ENCODE results near the gene DLG1. TPM values are rescaled to one million over a fixed set of nuclear protein-coding genes. Genes with fewer than 3 reads are reported as not detected.

Gene DLG1
- total and polyA plus RNA-seq, 9 of the 15 experiments (the other 6 are each of a cell fraction or from before 2014, with no cell fraction given): 9.4 to 63.5 (median 43.6) TPM

DNA sequence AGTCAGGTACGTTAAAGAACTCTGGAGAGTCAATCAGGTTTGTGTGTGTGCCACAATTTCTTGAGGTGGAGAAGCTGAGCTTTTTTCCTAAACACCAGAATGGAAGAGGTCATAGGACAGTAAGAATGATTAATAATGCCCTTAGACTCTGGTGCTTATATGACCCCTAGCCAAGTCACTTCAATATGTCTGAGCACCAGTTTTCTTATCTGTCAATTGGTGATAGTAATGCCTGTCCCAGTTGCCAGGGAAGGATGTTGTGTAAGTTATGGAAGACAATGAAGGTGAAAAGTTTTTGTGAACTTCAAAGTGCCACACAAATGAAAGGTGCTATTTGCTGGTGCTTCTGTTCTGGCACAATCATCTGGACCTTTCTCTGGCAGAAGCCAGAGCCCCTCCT, 22.2 kb upstream of the DLG1 start (continued):
- TF ChIP-seq, protein P1, sequence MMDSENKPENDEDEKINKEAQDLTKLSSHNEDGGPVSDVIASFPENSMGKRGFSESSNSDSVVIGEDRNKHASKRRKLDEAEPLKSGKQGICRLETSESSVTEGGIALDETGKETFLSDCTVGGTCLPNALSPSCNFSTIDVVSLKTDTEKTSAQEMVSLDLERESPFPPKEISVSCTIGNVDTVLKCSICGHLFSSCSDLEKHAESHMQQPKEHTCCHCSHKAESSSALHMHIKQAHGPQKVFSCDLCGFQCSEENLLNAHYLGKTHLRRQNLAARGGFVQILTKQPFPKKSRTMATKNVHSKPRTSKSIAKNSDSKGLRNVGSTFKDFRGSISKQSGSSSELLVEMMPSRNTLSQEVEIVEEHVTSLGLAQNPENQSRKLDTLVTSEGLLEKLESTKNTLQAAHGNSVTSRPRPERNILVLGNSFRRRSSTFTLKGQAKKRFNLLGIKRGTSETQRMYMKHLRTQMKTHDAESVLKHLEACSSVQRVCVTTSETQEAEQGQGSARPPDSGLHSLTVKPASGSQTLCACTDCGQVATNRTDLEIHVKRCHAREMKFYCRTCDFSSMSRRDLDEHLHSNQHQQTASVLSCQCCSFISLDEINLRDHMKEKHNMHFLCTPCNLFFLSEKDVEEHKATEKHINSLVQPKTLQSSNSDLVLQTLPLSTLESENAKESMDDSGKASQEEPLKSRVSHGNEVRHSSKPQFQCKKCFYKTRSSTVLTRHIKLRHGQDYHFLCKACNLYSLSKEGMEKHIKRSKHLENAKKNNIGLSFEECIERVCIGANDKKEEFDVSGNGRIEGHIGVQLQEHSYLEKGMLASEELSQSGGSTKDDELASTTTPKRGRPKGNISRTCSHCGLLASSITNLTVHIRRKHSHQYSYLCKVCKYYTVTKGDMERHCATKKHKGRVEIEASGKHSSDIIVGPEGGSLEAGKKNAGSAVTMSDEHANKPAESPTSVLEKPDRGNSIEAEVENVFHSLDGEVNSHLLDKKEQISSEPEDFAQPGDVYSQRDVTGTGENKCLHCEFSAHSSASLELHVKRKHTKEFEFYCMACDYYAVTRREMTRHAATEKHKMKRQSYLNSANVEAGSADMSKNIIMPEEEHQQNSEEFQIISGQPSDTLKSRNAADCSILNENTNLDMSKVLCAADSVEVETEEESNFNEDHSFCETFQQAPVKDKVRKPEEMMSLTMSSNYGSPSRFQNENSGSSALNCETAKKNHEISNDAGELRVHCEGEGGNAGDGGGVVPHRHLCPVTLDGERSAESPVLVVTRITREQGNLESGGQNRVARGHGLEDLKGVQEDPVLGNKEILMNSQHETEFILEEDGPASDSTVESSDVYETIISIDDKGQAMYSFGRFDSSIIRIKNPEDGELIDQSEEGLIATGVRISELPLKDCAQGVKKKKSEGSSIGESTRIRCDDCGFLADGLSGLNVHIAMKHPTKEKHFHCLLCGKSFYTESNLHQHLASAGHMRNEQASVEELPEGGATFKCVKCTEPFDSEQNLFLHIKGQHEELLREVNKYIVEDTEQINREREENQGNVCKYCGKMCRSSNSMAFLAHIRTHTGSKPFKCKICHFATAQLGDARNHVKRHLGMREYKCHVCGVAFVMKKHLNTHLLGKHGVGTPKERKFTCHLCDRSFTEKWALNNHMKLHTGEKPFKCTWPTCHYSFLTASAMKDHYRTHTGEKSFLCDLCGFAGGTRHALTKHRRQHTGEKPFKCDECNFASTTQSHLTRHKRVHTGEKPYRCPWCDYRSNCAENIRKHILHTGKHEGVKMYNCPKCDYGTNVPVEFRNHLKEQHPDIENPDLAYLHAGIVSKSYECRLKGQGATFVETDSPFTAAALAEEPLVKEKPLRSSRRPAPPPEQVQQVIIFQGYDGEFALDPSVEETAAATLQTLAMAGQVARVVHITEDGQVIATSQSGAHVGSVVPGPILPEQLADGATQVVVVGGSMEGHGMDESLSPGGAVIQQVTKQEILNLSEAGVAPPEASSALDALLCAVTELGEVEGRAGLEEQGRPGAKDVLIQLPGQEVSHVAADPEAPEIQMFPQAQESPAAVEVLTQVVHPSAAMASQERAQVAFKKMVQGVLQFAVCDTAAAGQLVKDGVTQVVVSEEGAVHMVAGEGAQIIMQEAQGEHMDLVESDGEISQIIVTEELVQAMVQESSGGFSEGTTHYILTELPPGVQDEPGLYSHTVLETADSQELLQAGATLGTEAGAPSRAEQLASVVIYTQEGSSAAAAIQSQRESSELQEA (IDR thresholded peaks at IDR 0.05; ENCODE audit: low read depth): no peak
- TF ChIP-seq RBM15 (IDR thresholded peaks at IDR 0.05; ENCODE audit: insufficient read depth, low read length): no peak
- TF ChIP-seq GABPB1 (CRISPR knock-in tag; IDR thresholded peaks at IDR 0.05): no peak
- no peak for TF ChIP-seq PURB (CRISPR knock-in tag; IDR thresholded peaks at IDR 0.05; ENCODE audit: low read depth)
- TF ChIP-seq, protein P2, sequence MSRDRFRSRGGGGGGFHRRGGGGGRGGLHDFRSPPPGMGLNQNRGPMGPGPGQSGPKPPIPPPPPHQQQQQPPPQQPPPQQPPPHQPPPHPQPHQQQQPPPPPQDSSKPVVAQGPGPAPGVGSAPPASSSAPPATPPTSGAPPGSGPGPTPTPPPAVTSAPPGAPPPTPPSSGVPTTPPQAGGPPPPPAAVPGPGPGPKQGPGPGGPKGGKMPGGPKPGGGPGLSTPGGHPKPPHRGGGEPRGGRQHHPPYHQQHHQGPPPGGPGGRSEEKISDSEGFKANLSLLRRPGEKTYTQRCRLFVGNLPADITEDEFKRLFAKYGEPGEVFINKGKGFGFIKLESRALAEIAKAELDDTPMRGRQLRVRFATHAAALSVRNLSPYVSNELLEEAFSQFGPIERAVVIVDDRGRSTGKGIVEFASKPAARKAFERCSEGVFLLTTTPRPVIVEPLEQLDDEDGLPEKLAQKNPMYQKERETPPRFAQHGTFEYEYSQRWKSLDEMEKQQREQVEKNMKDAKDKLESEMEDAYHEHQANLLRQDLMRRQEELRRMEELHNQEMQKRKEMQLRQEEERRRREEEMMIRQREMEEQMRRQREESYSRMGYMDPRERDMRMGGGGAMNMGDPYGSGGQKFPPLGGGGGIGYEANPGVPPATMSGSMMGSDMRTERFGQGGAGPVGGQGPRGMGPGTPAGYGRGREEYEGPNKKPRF (IDR thresholded peaks at IDR 0.05; ENCODE audit: low read depth, low read length): no peak
- TF ChIP-seq TAF9B (IDR thresholded peaks at IDR 0.05; ENCODE audit: partially characterized antibody): no peak
- no peak for TF ChIP-seq SIRT6 (IDR thresholded peaks at IDR 0.05; ENCODE audit: low read depth, low read length)
- no peak for TF ChIP-seq MBD2 (IDR thresholded peaks at IDR 0.05; ENCODE audit: borderline replicate concordance, low read depth)
- TF ChIP-seq NUFIP1 (IDR thresholded peaks at IDR 0.05; ENCODE audit: partially characterized antibody): no peak
- TF ChIP-seq, protein P3, sequence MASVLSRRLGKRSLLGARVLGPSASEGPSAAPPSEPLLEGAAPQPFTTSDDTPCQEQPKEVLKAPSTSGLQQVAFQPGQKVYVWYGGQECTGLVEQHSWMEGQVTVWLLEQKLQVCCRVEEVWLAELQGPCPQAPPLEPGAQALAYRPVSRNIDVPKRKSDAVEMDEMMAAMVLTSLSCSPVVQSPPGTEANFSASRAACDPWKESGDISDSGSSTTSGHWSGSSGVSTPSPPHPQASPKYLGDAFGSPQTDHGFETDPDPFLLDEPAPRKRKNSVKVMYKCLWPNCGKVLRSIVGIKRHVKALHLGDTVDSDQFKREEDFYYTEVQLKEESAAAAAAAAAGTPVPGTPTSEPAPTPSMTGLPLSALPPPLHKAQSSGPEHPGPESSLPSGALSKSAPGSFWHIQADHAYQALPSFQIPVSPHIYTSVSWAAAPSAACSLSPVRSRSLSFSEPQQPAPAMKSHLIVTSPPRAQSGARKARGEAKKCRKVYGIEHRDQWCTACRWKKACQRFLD (CRISPR knock-in tag; IDR thresholded peaks at IDR 0.05): no peak
- no peak for TF ChIP-seq KDM1A (IDR thresholded peaks at IDR 0.05)
- TF ChIP-seq SMAD4 (CRISPR knock-in tag; conservative IDR thresholded peaks at IDR 0.05): no peak
- TF ChIP-seq PTTG1 (tag; IDR thresholded peaks at IDR 0.05; ENCODE audit: low read depth): no peak
